Ovary (tissue), 3 donors: ENCODE results near the gene IL11.
"Not testable (repeated sequence)": the region's sequence is repeated elsewhere in the genome, so short reads cannot be mapped to it uniquely, and the experiment has no call there.

Source experiments
- CTCF ChIP-seq, 3 donors: fragments of 450-650 bp in 2 of 3; fragments of 200-600 bp in 1 of 3; IDR thresholded peaks; one replicate each; pipeline versions ENCODE4 v1.5.1 to v1.8.0; 2016 to 2022; ENCODE audit warnings: antibody characterized with exemption in 3 of 3, mild to moderate bottlenecking in 1 of 3
- EP300 ChIP-seq: sonication (generic); formaldehyde crosslinking; IDR thresholded peaks from one replicate; pipeline ENCODE4 v1.6.1; 2017; ENCODE audit warnings: antibody characterized with exemption
- POLR2A ChIP-seq: fragments of 450-650 bp; IDR thresholded peaks from one replicate; pipeline ENCODE4 v1.6.1; 2017; ENCODE audit warnings: antibody characterized with exemption, mild to moderate bottlenecking, moderate library complexity
- donor health status: DM: no; HTN: no; CAD: no.

GRCh38 chr19:55329791-55330190 is 40.5 kb downstream of the IL11 start:
- TF ChIP-seq CTCF (IDR thresholded peaks at IDR 0.05); EP300; POLR2A: not testable (repeated sequence)
